IMR-90 (cell line): ENCODE measurements around the gene TNRC6B. TPM values are rescaled to one million over a fixed set of nuclear protein-coding genes. Genes with fewer than 3 reads are reported as not detected.

Experiments used
- ATAC-seq: fragments of 200-7000 bp; cut with Tn5 transposase; 2 replicates; pipeline ENCODE4 v1.9.1; 2020; ENCODE audit warnings: low read depth, mild to moderate bottlenecking, moderate library complexity
- BruUV-seq: library from RNA; stranded (reverse); fragments of 400-500 nt; replicated peaks from 2 replicates; lab custom pipeline; 2021; lab: Mats Ljungman, UMichigan
- CTCF ChIA-PET: fragments of 300-600 bp; formaldehyde crosslinking; extraction: SDS; loops from one replicate; lab custom pipeline; 2021; ENCODE audit warnings: antibody characterized with exemption; lab: Yijun Ruan, JAX
- POLR2A ChIA-PET: fragments of 300-600 bp; sonication (Branson Sonifier 250); formaldehyde crosslinking; loops from one replicate; lab custom pipeline; 2022; ENCODE audit warnings: antibody characterized with exemption; ENCODE audit not compliant: unreplicated experiment; lab: Charles Lee
- DNase-seq: peaks from one replicate; pipeline ENCODE4 v3.0.0; 2013
- H2AFZ ChIP-seq: replicated peaks from 2 replicates; pipeline ENCODE3; 2013; ENCODE audit warnings: low read length, mild to moderate bottlenecking; ENCODE audit not compliant: poor library complexity
- H2AK5ac ChIP-seq: 2 replicates; pipeline ENCODE4 v1.6.1; 2013; ENCODE audit warnings: low read depth, low read length, inconsistent platforms
- H2AK9ac ChIP-seq: replicated peaks from 2 replicates; pipeline ENCODE3; 2013; ENCODE audit warnings: mild to moderate bottlenecking, low read depth, low read length, moderate library complexity; ENCODE audit not compliant: poor library complexity
- H2BK120ac ChIP-seq: 2 replicates; pipeline ENCODE4 v1.6.1; 2013; ENCODE audit warnings: low read depth, low read length, inconsistent platforms
- H2BK15ac ChIP-seq: 3 replicates; pipeline ENCODE4 v1.6.1; 2013; ENCODE audit warnings: low read depth, low read length, inconsistent platforms
- H2BK20ac ChIP-seq: 2 replicates; pipeline ENCODE4 v1.6.1; 2013; ENCODE audit warnings: low read depth, mild to moderate bottlenecking, inconsistent platforms, low read length, moderate library complexity
- H2BK5ac ChIP-seq: 2 replicates; pipeline ENCODE4 v1.6.1; 2013; ENCODE audit warnings: mild to moderate bottlenecking, low read depth, low read length, inconsistent platforms; ENCODE audit not compliant: poor library complexity, severe bottlenecking
- H3K14ac ChIP-seq: replicated peaks from 2 replicates; pipeline ENCODE4 v1.6.1; 2013; ENCODE audit warnings: low read depth, low read length, inconsistent platforms
- H3K18ac ChIP-seq: 2 replicates; pipeline ENCODE4 v1.6.1; 2013; ENCODE audit warnings: low read depth, low read length, control low read depth
- H3K23ac ChIP-seq: 2 replicates; pipeline ENCODE4 v1.6.1; 2013; ENCODE audit warnings: low read depth, low read length, inconsistent platforms
- H3K27ac ChIP-seq: 2 replicates; pipeline ENCODE4 v1.5.1; 2013; ENCODE audit warnings: mild to moderate bottlenecking, control low read depth, low read length; ENCODE audit not compliant: insufficient read depth
- H3K27me3 ChIP-seq: 2 replicates; pipeline ENCODE4 v1.6.1; 2013; ENCODE audit warnings: low read length; ENCODE audit not compliant: control insufficient read depth, insufficient read depth
- H3K36me3 ChIP-seq: 2 replicates; pipeline ENCODE4 v1.6.1; 2013; ENCODE audit warnings: low read length, mixed read lengths; ENCODE audit not compliant: control insufficient read depth, insufficient read depth
- H3K4ac ChIP-seq: 2 replicates; pipeline ENCODE4 v1.6.1; 2013; ENCODE audit warnings: low read depth, low read length, inconsistent platforms
- H3K4me1 ChIP-seq: 2 replicates; pipeline ENCODE4 v1.6.1; 2013; ENCODE audit warnings: low read length, mixed read lengths; ENCODE audit not compliant: control insufficient read depth, insufficient read depth
- H3K4me2 ChIP-seq: 2 replicates; pipeline ENCODE4 v1.6.1; 2013; ENCODE audit warnings: low read depth, mild to moderate bottlenecking, control low read depth, low read length, moderate library complexity
- H3K4me3 ChIP-seq: 2 replicates; pipeline ENCODE4 v1.5.1; 2013; ENCODE audit warnings: low read depth, mild to moderate bottlenecking, control low read depth, low read length, moderate library complexity; ENCODE audit not compliant: insufficient read depth
- H3K56ac ChIP-seq: 2 replicates; pipeline ENCODE4 v1.6.1; 2013; ENCODE audit warnings: low read length, inconsistent platforms; ENCODE audit not compliant: insufficient read depth; ENCODE audit errors: extremely low read depth
- H3K79me1 ChIP-seq, 2 experiments: 2 replicates each; pipeline ENCODE4 v1.6.1; 2013; ENCODE audit warnings: low read length in 2 of 2, inconsistent platforms in 1 of 2, low read depth in 1 of 2
- H3K9ac ChIP-seq: 2 replicates; pipeline ENCODE4 v1.6.1; 2013; ENCODE audit warnings: low read depth, low read length, control low read depth
- H3K9me1 ChIP-seq: 2 replicates; pipeline ENCODE4 v1.6.1; 2013; ENCODE audit warnings: low read length, inconsistent platforms; ENCODE audit not compliant: insufficient read depth
- H3K9me3 ChIP-seq: 2 replicates; pipeline ENCODE4 v1.6.1; 2013; ENCODE audit warnings: low read length; ENCODE audit not compliant: control insufficient read depth, insufficient read depth
- H4K20me1 ChIP-seq: 2 replicates; pipeline ENCODE4 v1.6.1; 2013; ENCODE audit warnings: low read length, inconsistent platforms; ENCODE audit not compliant: insufficient read depth
- H4K5ac ChIP-seq: 2 replicates; pipeline ENCODE4 v1.6.1; 2013; ENCODE audit warnings: mild to moderate bottlenecking, low read depth, low read length, control low read depth
- H4K8ac ChIP-seq, 2 experiments: 2 replicates each; pipeline ENCODE4 v1.6.1; 2013; ENCODE audit warnings: low read depth in 2 of 2, low read length in 2 of 2, control low read depth in 1 of 2, inconsistent platforms in 1 of 2
- H4K91ac ChIP-seq: 2 replicates; pipeline ENCODE4 v1.6.1; 2013; ENCODE audit warnings: low read depth, low read length, inconsistent platforms; ENCODE audit not compliant: insufficient read depth
- BHLHE40 ChIP-seq: fragments of 150-350 bp; IDR thresholded peaks from 2 replicates; pipeline ENCODE4 v1.6.1; 2016; ENCODE audit warnings: mild to moderate bottlenecking, low read depth, low read length
- CEBPB ChIP-seq: IDR thresholded peaks from 2 replicates; pipeline ENCODE4 v1.6.1; 2012; ENCODE audit warnings: low read depth, low read length, improper control_type of control experiment
- NFE2L2 ChIP-seq: fragments of 150-350 bp; IDR thresholded peaks from 2 replicates; pipeline ENCODE4 v1.6.1; 2016; ENCODE audit warnings: low read depth, mild to moderate bottlenecking, low read length
- RAD21 ChIP-seq: IDR thresholded peaks from 2 replicates; pipeline ENCODE4 v1.6.1; 2012; ENCODE audit warnings: low read length, improper control_type of control experiment
- WGBS, 2 experiments: methylation state at CpG; one replicate each; pipeline versions ENCODE4 v1.1.5 to v1.1.7; 2013; ENCODE audit warnings: missing lambda C conversion rate in 2 of 2; ENCODE audit not compliant: insufficient read length in 1 of 2; ENCODE audit errors: extremely low coverage in 2 of 2; 5-methylcytosine and 5-hydroxymethylcytosine counted together
- dilution Hi-C: fragments of 300-500 bp; cut with HindIII; formaldehyde crosslinking; loops from one replicate; pipeline ENCODE4 v1.14.3; 2018; ENCODE audit warnings: low sequenced_read_pairs; ENCODE audit not compliant: unreplicated experiment
- in situ Hi-C: fragments of 300-500 bp; cut with MboI; formaldehyde crosslinking; loops from 3 replicates; pipeline ENCODE4 v1.14.3; 2019; ENCODE audit warnings: low sequenced_read_pairs, inconsistent platforms, mixed read lengths
- intact Hi-C: fragments of 100-400 bp; cut with micrococcal nuclease; formaldehyde crosslinking; loops from 2 replicates; pipeline ENCODE4 v1.10.0; 2022
- polyA plus RNA-seq, 3 experiments: library from polyadenylated mRNA; depleted of rRNA; stranded (reverse); fragments of >200 nt; gene quantifications; 2 replicates each; pipeline ENCODE4 v1.2.3, GENCODE V29; 2012; ENCODE audit warnings: low replicate concordance in 1 of 3
- total RNA-seq: library from RNA; depleted of rRNA; stranded (reverse); fragments of >200 nt; gene quantifications from 2 replicates; pipeline ENCODE4 v1.2.3, GENCODE V29; 2012

TNRC6B gene
- total and polyA plus RNA-seq, 2 of the 4 experiments (the other 2 are of a cell fraction), result 3.9 to 17.0 TPM

GRCh38 chr22:40310081-40310767 is 132.5 kb downstream of the TNRC6B start:
- H3K79me1 ChIP-seq, result peaks cover 0 to 29% of the 10 kb centered on the region in 2 experiments; a peak in 2 of 4 replicates
- peak overlapping the region; percentile 35 for H3K14ac ChIP-seq
- H3K36me3 ChIP-seq, result peaks cover 31% of the 10 kb centered on the region
- H3K4me2 ChIP-seq, result peak overlapping the region; percentile 74
- H3K9me3 ChIP-seq, result no peaks in the 10 kb centered on the region
- H2BK15ac ChIP-seq, result no peak overlapping the region; the same call in 2 of the 3 replicates
- no peak overlapping the region for H2AK5ac ChIP-seq
- BruUV-seq, result no TSS peak
- H2BK5ac ChIP-seq, result peak overlapping the region; percentile 87
- H4K91ac ChIP-seq, result no peak overlapping the region
- H3K4me1 ChIP-seq, result peaks cover 10% of the 10 kb centered on the region
- WGBS, 2 experiments, result 25% methylated on average over 4 of the region's 9 CpGs; no CpG with 5 or more reads in 1 of the 2 experiments
- H3K4me3 ChIP-seq, result peak overlapping the region; percentile 4; the same call in 1 of the 2 replicates
- H4K5ac ChIP-seq, result no peak overlapping the region
- no peak overlapping the region; the same call in 1 of the 2 replicates for H2BK20ac ChIP-seq
- ATAC-seq, result peak; percentile 95
- H3K27ac ChIP-seq, result peak overlapping the region; percentile 19; the same call in 1 of the 2 replicates
- H2AFZ ChIP-seq, result no peak overlapping the region
- intact Hi-C loops (loop anchor here (5.0 kb wide), 1 partner anchor 37 kb away; the partner anchor contains the start of gene ADSL), dilution Hi-C loops (no loop called here), in situ Hi-C loops (no loop called here)
- peaks cover 17% of the 10 kb centered on the region for H3K9me1 ChIP-seq
- H3K23ac ChIP-seq, result peak overlapping the region; percentile 51; the same call in 1 of the 2 replicates
- H3K56ac ChIP-seq, result peak overlapping the region; percentile 81
- peak overlapping the region in 1 of 2 experiments; percentile 33; a peak in 2 of 4 replicates for H4K8ac ChIP-seq
- ChIA-PET CTCF (no interaction called here), POLR2A (no interaction called here)
- H2BK120ac ChIP-seq, result peak overlapping the region; percentile 32; the same call in 1 of the 2 replicates
- peak overlapping the region; percentile 68; the same call in 1 of the 2 replicates for H3K4ac ChIP-seq
- no peaks in the 10 kb centered on the region for H3K27me3 ChIP-seq
- H3K18ac ChIP-seq, result peak overlapping the region; percentile 19; the same call in 1 of the 2 replicates
- peaks cover 7% of the 10 kb centered on the region; the same call in 1 of the 2 replicates for H4K20me1 ChIP-seq
- DNase-seq, result peak; percentile 93
- H3K9ac ChIP-seq, result no peak overlapping the region
- no peak overlapping the region for H2AK9ac ChIP-seq
- TF ChIP-seq RAD21 (0 out of 2 replicates have a peak, but pooled peaks have one; percentile 2), NFE2L2 (no peak), CEBPB (0 out of 2 replicates have a peak, but pooled peaks have one; percentile 32), BHLHE40 (peak; percentile 53; the same call in 1 of the 2 replicates)
